ENCODE measurements around the gene ATG7.
"Not testable (repeated sequence)": the region's sequence is repeated elsewhere in the genome, so short reads cannot be mapped to it uniquely, and the experiment has no call there.

Gene ATG7

DNA sequence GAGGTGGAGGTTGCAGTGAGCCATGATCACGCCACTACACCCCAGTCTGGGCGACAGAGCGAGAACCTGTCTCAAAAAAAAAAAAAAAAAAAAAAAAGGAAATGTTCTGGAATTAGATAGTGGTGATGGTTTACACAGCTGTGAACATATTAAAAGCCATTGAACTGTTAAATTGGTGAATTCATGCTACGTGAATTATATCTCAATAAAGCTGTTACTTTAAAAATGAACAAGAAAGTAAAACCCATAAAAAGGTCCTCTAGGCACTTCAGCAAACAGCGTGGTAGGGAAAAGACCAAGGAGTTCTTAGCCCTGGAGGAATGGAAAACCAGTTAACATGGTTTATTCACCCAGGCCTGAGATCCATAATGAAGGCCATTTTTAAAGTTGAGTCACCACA, 180.1 kb downstream of the ATG7 start:
- in situ Hi-C loops (cut with MboI; ENCODE audit: low pct_unique_long_range_greater_than_20kb, low sequenced_read_pairs, unreplicated experiment): no loop called here
- TF ChIP-seq, protein P1, sequence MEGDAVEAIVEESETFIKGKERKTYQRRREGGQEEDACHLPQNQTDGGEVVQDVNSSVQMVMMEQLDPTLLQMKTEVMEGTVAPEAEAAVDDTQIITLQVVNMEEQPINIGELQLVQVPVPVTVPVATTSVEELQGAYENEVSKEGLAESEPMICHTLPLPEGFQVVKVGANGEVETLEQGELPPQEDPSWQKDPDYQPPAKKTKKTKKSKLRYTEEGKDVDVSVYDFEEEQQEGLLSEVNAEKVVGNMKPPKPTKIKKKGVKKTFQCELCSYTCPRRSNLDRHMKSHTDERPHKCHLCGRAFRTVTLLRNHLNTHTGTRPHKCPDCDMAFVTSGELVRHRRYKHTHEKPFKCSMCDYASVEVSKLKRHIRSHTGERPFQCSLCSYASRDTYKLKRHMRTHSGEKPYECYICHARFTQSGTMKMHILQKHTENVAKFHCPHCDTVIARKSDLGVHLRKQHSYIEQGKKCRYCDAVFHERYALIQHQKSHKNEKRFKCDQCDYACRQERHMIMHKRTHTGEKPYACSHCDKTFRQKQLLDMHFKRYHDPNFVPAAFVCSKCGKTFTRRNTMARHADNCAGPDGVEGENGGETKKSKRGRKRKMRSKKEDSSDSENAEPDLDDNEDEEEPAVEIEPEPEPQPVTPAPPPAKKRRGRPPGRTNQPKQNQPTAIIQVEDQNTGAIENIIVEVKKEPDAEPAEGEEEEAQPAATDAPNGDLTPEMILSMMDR (IDR thresholded peaks at IDR 0.05; ENCODE audit: extremely low read depth, insufficient read depth, missing control alignments): no peak
- no peak for DNase-seq (ENCODE audit: low spot score)

GRCh38 chr3:11452885-11453847, 181.0 kb downstream of the ATG7 start:
- DNase-seq (ENCODE audit: low spot score): no peak
- in situ Hi-C loops (cut with MboI; ENCODE audit: low pct_unique_long_range_greater_than_20kb, low sequenced_read_pairs, unreplicated experiment): no loop called here

DNA sequence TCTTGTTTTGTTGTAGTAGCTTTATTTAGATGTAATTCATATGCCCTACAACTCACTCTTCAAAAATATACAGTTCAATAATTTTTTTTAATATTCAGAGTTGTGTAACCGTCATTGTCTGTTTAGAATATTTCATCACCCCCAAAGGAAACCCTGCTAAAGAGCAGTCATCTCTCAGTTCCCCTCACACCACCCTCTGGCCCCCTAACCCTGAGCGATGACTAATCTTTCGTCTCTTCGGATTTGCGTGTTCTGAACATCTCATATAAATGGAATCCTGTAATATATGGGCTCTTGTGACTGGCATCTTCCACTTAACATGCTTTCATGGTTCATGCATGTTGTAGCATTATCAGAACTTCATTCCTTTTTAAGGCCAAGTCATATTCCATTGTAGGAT, 183.8 kb downstream of the ATG7 start:
- in situ Hi-C loops (cut with MboI; ENCODE audit: low pct_unique_long_range_greater_than_20kb, low sequenced_read_pairs, unreplicated experiment): no loop called here
- TF ChIP-seq, protein P1 (IDR thresholded peaks at IDR 0.05; ENCODE audit: extremely low read depth, insufficient read depth, missing control alignments): no peak
- no peak for DNase-seq (ENCODE audit: low spot score)

More at GRCh38 chr3:11452885-11453847, 181.0 kb downstream of the ATG7 start:
- TF ChIP-seq, protein P1 (IDR thresholded peaks at IDR 0.05; ENCODE audit: extremely low read depth, insufficient read depth, missing control alignments): no peak

- no peak for DNase-seq (ENCODE audit: low spot score)
- TF ChIP-seq, protein P1 (IDR thresholded peaks at IDR 0.05; ENCODE audit: extremely low read depth, insufficient read depth, missing control alignments): no peak
- in situ Hi-C loops (cut with MboI; ENCODE audit: low pct_unique_long_range_greater_than_20kb, low sequenced_read_pairs, unreplicated experiment): no loop called here
These were observed 184.9 kb downstream of the ATG7 start for GRCh38 chr3:11457135-11457534.

GRCh38 chr3:11459186-11459824, 187.1 kb downstream of the ATG7 start:
- DNase-seq (ENCODE audit: low spot score): no peak
- in situ Hi-C loops (cut with MboI; ENCODE audit: low pct_unique_long_range_greater_than_20kb, low sequenced_read_pairs, unreplicated experiment): no loop called here
- TF ChIP-seq, protein P1 (IDR thresholded peaks at IDR 0.05; ENCODE audit: extremely low read depth, insufficient read depth, missing control alignments): no peak

DNA sequence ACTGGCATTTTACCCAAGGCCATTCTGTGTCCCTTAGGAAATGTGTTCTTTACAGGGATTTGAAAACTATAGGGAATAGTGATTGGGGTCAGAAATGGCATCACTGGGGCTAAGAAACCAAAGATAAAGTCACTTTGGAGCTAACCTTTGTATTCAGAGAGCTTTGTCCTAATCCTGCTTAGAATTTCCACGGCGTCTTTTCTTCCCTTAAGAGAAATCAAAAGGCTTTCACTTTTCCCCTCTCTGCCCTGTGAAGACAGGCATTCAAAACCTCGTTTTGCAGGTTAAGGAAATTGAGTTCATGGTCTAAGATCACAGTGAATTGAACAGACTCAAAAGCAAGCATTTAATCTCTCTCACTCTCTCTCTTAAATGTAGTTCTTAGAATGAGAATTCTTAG, 189.0 kb downstream of the ATG7 start:
- in situ Hi-C loops (cut with MboI; ENCODE audit: low pct_unique_long_range_greater_than_20kb, low sequenced_read_pairs, unreplicated experiment): no loop called here
- DNase-seq (ENCODE audit: low spot score): no peak
- TF ChIP-seq, protein P1 (IDR thresholded peaks at IDR 0.05; ENCODE audit: extremely low read depth, insufficient read depth, missing control alignments): no peak

- in situ Hi-C loops (cut with MboI; ENCODE audit: low pct_unique_long_range_greater_than_20kb, low sequenced_read_pairs, unreplicated experiment); DNase-seq (ENCODE audit: low spot score): not testable (repeated sequence)
These were observed 190.5 kb downstream of the ATG7 start for GRCh38 chr3:11462673-11463072.
